GM13976 (cell line): ENCODE measurements around the gene ITPRIPL2.

ENCODE experiments used
- DNase-seq: peaks from one replicate; pipeline ENCODE4 v3.0.0; 2012; ENCODE audit warnings: low spot score
- CTCF ChIP-seq: IDR thresholded peaks from 2 replicates; pipeline ENCODE4 v1.5.1; 2012; ENCODE audit warnings: borderline replicate concordance, mild to moderate bottlenecking; ENCODE audit not compliant: insufficient read depth; ENCODE audit errors: extremely low read depth, missing control alignments, control extremely low read depth
- in situ Hi-C: fragments of 300-500 bp; cut with MboI; formaldehyde crosslinking; loops from one replicate; pipeline ENCODE4 v1.12.0; 2022; ENCODE audit warnings: low sequenced_read_pairs, mixed read lengths, inconsistent platforms; ENCODE audit not compliant: unreplicated experiment

The ITPRIPL2 gene

GRCh38 chr16:19165101-19165500 is 51.3 kb downstream of the ITPRIPL2 start:
- no peak for TF ChIP-seq CTCF
- in situ Hi-C loops, result no loop called here

GRCh38 chr16:19166500-19166899 is 52.7 kb downstream of the ITPRIPL2 start:
- peak; percentile 14 for TF ChIP-seq CTCF
- DNase-seq, result no peak
- in situ Hi-C loops, result no loop called here

More at GRCh38 chr16:19165101-19165500, 51.3 kb downstream of the ITPRIPL2 start:
- no peak for DNase-seq

DNA sequence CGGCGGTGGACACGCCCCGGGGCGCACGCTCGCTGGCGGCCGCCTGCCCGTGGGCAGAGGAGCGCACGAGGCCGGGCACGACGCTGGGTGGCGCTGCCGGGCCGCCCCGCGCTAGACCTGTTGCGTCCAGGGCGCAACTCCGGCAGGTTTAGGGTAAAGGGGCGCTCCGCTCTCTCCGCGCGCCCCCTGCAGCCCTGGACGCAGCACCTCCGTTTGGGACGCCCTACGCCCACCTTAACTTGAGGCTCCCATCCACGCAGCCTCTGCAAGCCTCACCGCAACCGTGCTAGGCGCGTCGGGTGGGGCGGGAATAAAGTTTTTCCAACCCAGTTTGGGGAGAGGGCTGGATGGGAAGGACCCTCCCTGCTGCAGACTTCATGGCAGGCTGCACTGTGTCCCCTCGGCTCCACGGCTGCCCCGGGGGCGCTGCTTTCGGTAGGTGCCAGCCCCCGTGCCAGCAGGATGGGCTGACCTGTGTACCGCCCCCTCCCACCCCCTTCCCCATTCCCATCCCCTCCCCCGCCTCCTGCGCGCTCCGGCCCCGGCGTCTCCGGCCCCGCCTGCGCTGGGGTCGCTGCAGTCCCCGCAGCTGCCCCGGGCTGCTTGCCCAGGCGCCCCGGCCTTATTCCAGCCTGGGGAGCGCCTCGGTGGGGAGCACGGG is 54.1 kb downstream of the ITPRIPL2 start, which contains the start of gene SYT17:
Gene SYT17, plus strand, starts transcription at position 531 of the 661 bp plus-strand sequence. CDS start 407 bp downstream, outside the sequence.
- in situ Hi-C loops, result no loop called here
- peak; percentile 94 for TF ChIP-seq CTCF
- peak; percentile 93 for DNase-seq

DNA sequence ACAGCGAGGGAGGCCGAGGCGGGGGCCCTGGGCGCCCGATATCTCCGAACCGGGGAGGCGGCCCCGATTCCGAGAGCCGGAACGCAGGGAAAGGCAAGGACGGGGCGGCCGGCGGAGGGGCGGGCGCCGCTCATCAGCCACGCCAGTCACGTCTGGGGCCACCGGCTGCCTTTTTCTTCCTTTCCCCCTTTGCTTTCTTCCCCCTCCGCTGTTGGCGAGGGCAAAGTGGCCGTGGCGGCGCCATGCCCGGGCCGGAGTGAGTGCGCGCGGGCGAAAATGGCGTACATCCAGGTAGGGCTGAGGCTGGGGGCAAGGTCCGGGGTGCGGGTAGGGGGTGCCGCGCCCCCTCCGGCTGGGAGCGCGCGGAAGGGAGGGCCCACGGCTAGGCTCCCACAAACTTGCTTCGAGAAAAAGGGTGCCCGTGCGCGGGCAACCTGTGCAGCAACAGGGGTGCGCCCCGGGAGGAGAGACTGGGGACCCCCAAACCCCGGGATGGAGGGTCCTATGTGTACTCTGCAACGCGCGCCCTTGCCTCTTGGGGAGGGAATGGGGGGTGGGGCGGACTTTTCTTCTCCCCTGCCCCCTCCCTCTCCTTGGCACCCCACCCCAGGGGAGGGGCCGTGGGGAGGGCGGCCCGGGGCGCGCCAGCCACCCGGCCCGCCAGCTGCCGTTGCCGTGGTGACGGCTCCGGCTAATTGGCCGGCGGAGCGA is 54.8 kb downstream of the ITPRIPL2 start:
- peak; percentile 66 for DNase-seq
- no peak for TF ChIP-seq CTCF
- in situ Hi-C loops, result no loop called here

DNA sequence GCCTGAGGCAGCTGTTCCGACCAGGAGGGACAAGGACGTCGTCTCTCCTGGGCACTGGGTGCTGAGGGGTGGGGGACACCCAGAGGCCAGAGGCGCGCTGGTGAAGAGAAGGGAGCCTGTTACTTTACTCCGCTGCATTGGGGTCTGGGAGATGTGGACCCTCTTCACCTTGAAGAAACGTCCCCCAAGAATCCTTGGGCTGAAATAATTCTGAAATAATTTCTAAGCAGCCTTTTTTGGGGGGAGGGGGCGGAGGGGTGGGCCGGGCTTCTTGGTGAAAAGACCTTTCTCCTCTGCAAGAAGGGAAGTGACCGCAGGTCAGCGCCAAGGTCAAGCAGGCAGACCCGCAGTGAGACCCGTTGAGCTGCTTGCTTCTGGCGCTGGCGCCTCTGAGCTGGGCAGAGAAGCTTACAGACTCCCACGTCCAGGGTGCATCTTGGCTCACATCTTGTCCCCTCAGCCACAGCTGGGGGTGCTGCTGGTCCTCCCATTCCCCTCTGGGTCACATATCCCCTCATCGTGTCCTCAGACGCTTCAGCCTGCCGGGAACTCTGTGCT is 55.4 kb downstream of the ITPRIPL2 start:
- DNase-seq, result no peak
- TF ChIP-seq CTCF, result no peak
- in situ Hi-C loops, result no loop called here

- TF ChIP-seq CTCF, result no peak
- in situ Hi-C loops, result loop anchor here (10.0 kb wide), 1 partner anchor 205 kb away; no protein-coding TSS in a partner anchor
- no peak for DNase-seq
Measured at GRCh38 chr16:19170043-19170655, 56.4 kb downstream of the ITPRIPL2 start.
